Lower leg skin (tissue), 4 donors: ENCODE results near the gene DDX10. TPM values are rescaled to one million over a fixed set of nuclear protein-coding genes. Genes with fewer than 3 reads are reported as not detected.

Experiments used
- DNase-seq, 2 donors: peaks; one replicate each; pipeline ENCODE4 v3.0.0-alpha.2; 2019; ENCODE audit warnings: low spot score in 2 of 2
- H3K4me3 ChIP-seq: fragments of 200-600 bp; sonication (generic); 2 replicates; pipeline ENCODE4 v1.5.1; 2017; ENCODE audit warnings: mild to moderate bottlenecking, low read depth; ENCODE audit not compliant: poor library complexity, severe bottlenecking
- CTCF ChIP-seq, 3 donors: fragments of 450-650 bp; IDR thresholded peaks; one replicate each; pipeline ENCODE4 v1.5.1; 2016; ENCODE audit warnings: antibody characterized with exemption in 3 of 3, mild to moderate bottlenecking in 3 of 3, moderate library complexity in 2 of 3
- POLR2A ChIP-seq, 2 donors: fragments of 450-650 bp; IDR thresholded peaks; one replicate each; pipeline ENCODE4 v1.6.1; 2016 to 2017; ENCODE audit warnings: antibody characterized with exemption in 2 of 2, mild to moderate bottlenecking in 1 of 2, moderate library complexity in 1 of 2
- WGBS, 2 donors: methylation state at CpG; one replicate each; pipeline ENCODE4 v1.1.5; 2018; 5-methylcytosine and 5-hydroxymethylcytosine counted together
- intact Hi-C: fragments of 100-400 bp; cut with DNase I; formaldehyde crosslinking; loops from one replicate; pipeline ENCODE4 v1.15.0; 2023; ENCODE audit warnings: low total_unique reads
- total RNA-seq, 4 donors: library from RNA; depleted of rRNA; stranded (reverse); fragments of >200 nt; gene quantifications; one replicate each; pipeline ENCODE4 v1.1.0, GENCODE V29; 2016

The DDX10 gene
- total RNA-seq, 4 donors from 2014 or later, result 18.4 to 33.5 (median 22.2) TPM

DNA sequence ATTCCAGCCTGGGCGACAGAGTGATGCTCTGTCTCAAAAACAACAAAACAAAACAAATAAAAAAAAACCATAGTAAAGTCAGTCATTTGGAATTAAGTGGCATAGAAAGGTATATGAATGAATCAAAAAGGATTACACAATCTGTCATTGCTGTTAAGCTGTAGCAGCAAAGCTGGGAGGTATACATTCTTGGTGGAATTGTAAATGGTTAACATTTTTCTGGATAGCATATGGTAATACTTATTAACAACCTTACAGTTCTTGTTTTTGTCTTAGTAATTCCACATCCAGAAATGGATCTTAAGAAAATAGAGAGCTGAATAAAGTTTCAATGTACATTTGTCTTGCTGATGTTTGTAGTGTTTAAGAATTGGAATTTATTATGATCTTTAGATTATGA lies 30.0 kb downstream of the DDX10 start:
- intact Hi-C loops, result no loop called here
- WGBS, 2 donors, result 88 to 94% methylated on average over 1 of the region's 1 CpG

DNA sequence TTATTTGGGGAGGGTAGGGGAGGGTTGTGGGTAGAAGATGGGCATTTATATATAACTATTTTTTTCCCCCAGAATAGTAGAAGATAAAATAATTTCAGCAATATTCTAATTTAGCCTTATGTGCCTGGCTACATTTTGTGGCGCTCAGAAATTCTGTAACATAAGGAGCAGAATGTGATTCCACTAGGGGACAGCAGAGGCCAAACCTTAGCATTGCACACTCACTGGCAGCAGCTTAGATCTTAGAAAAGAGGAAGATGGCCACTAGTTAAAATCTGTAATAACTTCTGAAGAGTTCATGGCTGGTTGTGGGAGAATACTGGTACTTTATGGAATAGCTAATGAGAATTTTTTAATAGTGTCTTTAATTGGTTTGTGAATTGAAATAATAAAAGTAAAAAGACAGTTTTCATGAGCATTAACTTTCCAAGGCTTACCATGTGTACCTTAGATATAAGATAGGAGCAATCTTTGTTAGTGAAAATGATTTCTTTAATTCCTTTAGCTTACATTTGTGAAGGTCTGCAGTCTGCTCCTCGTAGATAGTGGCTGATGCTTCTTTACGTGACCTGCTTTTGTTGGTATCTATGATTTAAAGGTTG lies 33.1 kb downstream of the DDX10 start:
- TF ChIP-seq CTCF (IDR thresholded peaks at IDR 0.05) (peak in 2 of 3 donors; percentile 39 to 43), POLR2A (IDR thresholded peaks at IDR 0.05) (no peak)
- intact Hi-C loops, result no loop called here
- WGBS, 2 donors, result 53 to 70% methylated on average over 3 of the region's 3 CpGs
- peak in 1 of 2 donors; percentile 56 for DNase-seq
- no peak overlapping the region for H3K4me3 ChIP-seq

More for the DNA sequence above, 30.0 kb downstream of the DDX10 start:
- H3K4me3 ChIP-seq, result no peak overlapping the region
- TF ChIP-seq POLR2A (IDR thresholded peaks at IDR 0.05), result no peak
- no peak for TF ChIP-seq CTCF (IDR thresholded peaks at IDR 0.05)
- DNase-seq, result no peak

DNA sequence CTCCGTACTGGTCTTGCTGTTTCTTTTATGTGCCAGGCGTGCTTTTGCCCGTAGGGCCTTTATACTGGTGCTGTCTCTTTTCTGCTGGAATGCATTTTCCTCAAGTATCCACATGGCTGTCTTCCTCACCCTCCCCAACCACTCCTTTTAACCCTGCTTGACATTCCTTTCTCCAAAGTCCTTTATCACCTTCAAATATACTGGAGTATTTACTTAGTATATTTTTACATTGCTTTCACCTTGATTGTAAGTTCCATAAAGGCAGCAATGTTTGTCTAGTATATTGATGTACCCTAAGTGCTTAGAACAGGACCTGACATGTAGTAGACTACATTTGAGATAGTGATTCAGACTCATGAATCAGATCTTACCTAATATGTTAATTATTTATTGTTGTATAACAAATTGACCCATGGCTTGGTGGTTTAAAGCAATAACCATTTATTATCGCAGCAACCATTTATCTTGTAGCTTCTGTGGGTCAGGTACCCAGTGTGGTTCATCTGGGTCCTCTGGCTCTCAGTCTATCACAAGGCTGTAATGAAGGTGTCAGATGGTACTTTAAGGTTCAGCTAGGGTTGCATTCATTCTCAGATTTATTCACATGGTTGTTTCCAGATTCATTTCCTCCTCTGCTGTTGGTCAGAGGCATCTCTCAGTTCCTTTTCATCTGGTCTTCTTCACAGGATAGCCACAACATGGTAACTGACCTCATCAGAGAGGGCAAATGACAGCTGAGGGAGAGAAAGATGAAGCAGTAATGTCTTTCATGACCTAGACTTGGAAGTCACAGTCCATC lies 34.2 kb downstream of the DDX10 start:
- intact Hi-C loops, result no loop called here
- TF ChIP-seq POLR2A (IDR thresholded peaks at IDR 0.05) (no peak), CTCF (IDR thresholded peaks at IDR 0.05) (no peak)
- no peak overlapping the region for H3K4me3 ChIP-seq
- DNase-seq, result no peak
- 54 to 58% methylated on average over 4 of the region's 4 CpGs for WGBS, 2 donors

GRCh38 chr11:108703916-108704315 lies 39.0 kb downstream of the DDX10 start:
- H3K4me3 ChIP-seq, result no peak overlapping the region
- no peak for DNase-seq
- no peak for TF ChIP-seq CTCF (IDR thresholded peaks at IDR 0.05)
- intact Hi-C loops, result no loop called here

DNA sequence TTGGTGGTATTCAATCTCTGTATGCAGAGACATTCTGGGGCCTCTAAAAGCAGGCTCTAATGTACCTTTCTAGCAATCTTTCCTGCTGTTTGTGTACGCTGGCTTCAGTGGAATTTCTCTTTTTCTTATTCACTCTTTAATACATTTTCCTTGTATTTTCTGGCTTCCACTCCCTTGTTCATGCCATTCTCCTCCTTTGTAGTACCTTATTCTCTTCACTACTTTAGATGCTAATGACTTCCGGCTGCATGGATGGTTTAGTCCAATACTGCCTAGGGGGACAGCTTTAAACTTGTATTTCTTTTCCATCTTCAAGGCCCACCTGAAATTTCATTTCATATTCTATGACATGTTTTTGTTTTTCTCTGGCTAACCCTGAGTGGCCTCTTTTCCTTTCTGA lies 40.2 kb downstream of the DDX10 start:
- WGBS, 2 donors, result 91 to 92% methylated on average over 2 of the region's 2 CpGs
- DNase-seq, result no peak
- no peak for TF ChIP-seq CTCF (IDR thresholded peaks at IDR 0.05)
- TF ChIP-seq POLR2A (IDR thresholded peaks at IDR 0.05), result no peak
- H3K4me3 ChIP-seq, result no peak overlapping the region
- intact Hi-C loops, result no loop called here
